Measurements from ENCODE around the gene TMEM183A.

DNA sequence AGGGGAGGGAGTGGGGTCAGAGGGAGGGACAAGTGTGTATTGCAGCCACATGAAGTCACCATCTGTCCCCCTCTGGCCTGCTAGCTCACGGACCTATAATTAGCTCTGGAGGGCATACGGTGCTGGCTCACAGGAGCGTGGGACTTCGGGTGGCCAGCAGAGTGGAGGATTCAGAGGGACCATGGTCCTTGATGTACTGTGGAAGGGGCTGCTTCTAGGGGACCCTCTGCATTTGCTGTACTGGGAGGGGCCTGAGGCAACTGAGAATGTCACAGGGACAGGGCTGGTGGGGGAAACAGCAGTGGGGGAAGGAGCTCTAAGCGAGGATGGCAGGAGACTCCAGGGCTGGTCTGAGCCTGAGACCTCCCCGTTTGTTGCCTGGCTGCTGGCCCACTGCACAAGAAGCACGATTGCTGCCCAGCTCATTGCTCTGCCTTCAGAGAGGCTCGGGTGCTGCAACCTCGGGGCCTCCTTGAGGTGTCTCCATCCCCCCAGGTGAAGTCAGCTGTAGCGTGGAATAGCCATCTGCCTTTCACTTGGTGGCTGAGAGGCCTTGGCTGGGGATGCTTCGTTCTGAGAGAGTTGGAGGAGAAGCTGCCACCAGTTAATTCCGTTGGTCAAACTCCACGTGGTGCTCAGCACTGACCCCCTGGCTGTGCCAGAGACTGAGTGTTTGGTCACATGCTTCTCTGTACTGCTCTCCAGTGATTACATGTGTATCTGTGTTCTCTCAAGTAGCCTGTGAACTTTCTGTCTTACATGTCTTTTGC, 21.8 kb downstream of the TMEM183A start:
- no peak for TF ChIP-seq FOXM1 (IDR thresholded peaks at IDR 0.05; ENCODE audit: low read depth, low read length)
- no peak for TF ChIP-seq EZH2 (IDR thresholded peaks at IDR 0.05; ENCODE audit: borderline replicate concordance, control insufficient read depth, low read depth, low read length)
- no peak for TF ChIP-seq JUNB (IDR thresholded peaks at IDR 0.05)
- TF ChIP-seq CTCF (IDR thresholded peaks at IDR 0.05 in 2 of 3, conservative IDR thresholded peaks at IDR 0.05 in 1 of 3; ENCODE audit: control insufficient read depth in 2 of 3, extremely low read depth in 1 of 3, insufficient read depth in 1 of 3, low read depth in 3 of 3, low read length in 3 of 3) = no peak

All from GM12878 (cell line).